NCI-H2171 (cell line): ENCODE data around the gene MORC2.

Experiments
- DNase-seq: peaks from one replicate; lab custom pipeline; 2025; lab: John Stamatoyannopoulos, UW

The MORC2 gene

DNA sequence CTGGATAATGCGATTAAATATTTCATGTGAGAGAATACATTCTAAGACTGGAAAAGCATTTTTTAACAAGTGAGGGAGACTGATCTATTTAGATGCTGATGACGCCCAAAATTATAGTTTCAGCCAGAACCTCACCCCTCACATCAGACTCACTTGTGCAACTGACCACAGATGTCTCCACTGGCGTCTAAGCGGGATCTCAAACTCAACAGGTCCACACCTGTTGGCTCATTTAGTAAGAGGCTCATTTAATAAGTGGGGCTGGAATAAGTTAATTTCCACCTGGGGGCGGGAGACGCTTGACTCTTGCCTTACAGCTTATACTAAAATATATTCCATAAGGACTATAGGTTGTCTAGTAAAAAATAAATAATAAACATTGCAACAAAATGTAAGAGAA is 47.5 kb downstream of the MORC2 start:
- no peak for DNase-seq

DNA sequence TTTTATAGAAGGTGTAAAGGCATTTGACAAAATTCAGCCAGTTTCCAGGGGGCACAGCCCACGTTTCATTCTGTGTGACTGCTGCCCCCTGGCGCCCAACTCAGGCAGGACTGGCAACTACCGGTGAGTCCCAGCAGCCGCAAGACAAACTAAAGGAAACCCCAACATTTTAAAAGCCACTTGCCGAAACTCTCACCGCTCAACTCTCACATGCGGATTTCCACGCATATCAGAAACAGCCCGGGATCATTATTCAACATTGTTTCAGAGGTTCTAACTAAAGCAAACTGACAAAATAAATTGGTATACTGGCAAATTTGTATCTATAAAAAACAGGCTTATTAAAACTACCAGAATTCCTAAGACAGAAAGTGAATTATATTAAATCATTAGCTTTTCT is 48.2 kb downstream of the MORC2 start:
- DNase-seq = peak; percentile 53

DNA sequence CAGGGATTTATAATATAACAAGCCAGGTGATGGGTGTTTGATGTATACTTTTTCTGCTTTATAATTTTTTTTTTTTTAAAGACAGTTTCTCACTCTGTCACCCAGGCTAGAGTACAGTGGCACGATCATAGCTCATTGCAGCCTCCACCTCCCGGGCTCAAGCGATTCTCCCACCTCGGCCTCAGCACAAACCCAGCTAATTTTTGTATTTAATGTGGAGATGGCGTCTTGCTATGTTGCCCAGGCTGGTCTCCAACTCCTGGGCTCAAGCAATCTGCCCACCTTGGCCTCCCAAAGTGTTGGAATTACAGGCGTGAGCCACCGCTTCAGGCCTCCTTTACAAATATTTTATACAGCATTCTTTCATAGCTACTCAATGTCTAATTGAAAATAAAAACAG is 48.6 kb downstream of the MORC2 start:
- DNase-seq = no peak

DNA sequence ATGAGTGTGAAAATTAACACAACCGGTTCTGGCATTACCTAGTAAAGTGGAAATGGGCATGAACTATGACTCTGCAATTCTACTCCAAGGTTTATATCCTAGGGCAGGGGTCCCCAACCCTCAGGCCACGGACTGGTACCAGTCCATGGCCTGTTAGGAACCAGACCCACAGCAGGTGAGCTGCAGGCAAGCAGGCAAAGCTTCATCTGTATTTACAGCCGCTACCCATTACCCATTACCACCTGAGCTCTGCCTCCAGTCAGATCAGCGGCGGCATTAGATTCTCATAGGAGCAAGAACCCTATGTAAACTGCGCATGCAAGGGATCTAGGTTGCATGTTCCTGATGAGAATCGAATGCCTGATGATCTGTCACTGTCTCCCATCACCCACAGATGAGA is 49.8 kb downstream of the MORC2 start:
- no peak for DNase-seq

DNA sequence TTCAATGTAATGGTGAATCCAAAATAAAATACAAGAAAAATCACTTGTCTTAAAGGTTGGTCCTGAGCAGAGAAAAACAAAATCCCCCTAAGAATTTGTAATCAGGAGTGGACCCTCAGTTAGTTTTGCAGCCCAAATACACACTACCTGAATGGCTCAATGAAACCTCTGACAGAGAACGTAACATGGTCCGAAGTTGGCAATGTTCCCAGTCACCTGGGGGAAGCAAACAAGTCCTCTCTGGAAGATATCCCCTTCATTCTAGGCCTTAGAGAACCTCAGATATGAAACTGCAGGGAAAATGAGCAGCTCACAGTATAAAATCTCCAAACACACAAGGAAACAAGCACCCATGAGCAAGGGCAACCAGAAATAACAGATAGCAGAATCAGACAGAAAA is 58.2 kb downstream of the MORC2 start:
- no peak for DNase-seq

DNA sequence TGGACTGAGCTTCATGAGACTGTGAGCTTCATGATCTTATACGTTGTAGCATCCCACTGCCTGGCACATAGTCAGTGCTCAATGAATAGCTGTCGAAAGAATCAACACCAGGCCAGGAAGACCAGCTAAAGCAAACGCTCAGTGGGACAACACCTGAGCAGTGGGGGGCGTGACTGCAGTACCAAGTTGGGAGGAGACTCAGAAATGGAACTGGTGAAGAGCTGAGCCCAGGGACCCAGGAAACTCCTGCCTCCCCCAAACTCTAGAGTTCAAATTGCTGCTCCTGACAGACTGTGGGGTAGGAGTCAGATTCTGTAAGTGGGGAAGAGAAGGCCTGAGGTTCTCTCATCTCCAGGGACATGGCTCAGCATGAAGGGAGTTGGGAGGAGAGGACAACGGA is 59.3 kb downstream of the MORC2 start:
- no peak for DNase-seq

DNA sequence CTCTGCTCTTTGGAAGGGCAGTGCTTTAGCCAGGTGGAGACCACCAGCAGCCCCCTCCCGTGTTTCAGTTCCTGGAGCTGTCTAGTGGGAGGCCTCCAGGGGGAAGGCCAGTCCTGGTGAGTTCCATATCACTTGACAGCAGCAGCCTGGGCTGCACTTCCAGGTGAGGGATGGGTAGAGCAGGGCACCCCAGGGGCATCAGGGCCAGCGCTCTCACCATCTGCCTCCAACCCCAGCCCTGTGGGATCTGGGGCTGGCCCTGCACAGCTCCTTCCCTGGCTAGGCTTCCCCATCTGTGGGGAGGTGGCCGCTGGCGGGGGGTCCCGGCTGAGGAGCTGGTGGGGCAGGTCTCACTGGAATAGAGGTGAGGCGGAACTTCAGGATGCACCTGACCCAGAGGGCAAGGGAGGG is 60.5 kb downstream of the MORC2 start:
- no peak for DNase-seq

DNA sequence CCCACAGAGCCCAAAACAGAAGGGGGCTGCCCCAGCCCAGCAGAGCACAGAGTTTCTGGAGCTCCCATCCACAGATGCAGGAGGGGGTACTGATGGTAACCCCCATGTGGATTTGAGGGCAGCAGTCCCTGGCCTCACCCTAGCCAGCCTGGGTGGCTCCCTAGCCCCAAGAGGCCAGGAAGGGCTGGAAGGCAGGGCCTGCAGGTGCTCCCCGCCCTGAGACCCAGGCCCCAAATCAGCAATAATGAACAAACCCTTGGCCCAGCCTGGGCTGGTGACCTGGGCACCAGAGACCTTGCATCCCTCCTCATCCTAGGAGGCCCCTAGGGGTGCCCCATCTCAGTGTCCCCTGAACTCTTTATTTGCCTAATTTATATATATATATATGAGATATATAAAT is 61.6 kb downstream of the MORC2 start:
- DNase-seq = no peak

DNA sequence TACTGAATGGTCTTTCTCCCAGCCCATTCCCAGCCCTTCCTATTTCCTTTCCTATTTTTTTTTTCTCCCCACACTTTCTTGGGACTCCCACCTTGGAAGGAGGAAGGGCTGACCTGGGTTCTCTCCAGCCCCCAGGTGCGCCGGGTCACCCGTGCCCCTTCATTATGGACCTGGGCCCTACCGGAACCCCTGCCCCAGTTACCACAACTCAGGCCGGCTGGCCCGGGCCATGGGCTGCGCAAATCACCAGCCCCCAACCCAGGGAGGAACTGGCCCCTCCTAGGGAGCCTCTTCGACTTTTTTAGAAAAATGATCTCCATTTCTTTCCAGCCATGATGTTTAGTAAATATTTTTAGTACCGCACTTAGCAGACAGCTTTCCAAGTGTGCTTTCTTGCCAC is 62.2 kb downstream of the MORC2 start:
- DNase-seq = no peak

DNA sequence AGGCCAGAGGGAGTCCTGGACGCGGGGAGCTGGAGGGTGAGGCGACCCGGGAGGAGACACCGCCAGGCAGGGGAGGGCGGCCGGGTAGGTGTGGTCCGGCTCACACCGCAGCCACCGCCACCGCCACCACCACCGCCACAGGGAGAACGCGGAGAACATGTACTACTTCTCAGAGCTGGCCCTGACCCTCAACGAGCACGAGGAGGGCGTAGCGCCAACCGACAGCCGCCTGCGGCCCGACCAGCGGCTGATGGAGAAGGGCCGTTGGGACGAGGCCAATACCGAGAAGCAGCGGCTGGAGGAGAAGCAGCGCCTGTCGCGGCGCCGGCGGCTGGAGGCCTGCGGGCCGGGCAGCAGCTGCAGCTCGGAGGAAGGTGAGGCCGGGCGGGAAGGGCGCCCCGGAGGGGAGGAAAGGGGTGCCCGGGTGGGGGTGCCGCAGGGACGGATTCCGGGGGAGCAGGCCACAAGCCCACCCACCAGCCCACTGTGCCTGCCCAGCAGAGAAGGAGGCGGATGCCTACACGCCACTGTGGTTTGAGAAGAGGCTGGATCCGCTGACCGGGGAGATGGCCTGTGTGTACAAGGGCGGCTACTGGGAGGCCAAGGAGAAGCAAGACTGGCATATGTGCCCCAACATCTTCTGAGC is 62.8 kb downstream of the MORC2 start:
- no peak for DNase-seq

DNA sequence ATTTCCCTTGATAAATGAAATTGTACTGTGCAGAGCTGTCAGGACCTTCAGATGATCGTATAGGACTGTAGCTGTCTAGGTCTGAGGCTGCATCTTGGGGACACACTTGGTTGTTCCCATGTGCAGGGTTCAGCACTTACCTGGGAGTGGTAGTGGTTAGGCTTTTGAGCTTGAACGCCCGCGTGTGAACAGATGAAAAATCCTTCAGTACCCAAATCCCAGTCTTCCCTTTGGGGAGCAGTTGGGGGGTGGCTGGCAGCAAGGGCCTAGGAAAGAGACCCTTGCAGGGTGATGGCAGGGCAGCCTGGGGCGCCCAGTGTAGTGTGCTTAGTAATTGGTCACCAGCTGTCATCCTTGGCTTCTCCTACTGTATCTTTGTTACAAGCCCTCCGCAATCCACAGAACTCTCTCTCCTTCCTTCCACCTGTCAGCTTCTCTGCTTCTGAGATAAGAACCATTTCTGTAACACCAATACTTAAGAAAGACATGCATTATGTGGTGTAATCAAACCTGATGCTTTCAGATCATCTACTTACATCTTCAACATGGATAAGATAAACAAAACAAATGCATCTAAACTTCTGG is 64.6 kb downstream of the MORC2 start:
- DNase-seq = no peak

DNA sequence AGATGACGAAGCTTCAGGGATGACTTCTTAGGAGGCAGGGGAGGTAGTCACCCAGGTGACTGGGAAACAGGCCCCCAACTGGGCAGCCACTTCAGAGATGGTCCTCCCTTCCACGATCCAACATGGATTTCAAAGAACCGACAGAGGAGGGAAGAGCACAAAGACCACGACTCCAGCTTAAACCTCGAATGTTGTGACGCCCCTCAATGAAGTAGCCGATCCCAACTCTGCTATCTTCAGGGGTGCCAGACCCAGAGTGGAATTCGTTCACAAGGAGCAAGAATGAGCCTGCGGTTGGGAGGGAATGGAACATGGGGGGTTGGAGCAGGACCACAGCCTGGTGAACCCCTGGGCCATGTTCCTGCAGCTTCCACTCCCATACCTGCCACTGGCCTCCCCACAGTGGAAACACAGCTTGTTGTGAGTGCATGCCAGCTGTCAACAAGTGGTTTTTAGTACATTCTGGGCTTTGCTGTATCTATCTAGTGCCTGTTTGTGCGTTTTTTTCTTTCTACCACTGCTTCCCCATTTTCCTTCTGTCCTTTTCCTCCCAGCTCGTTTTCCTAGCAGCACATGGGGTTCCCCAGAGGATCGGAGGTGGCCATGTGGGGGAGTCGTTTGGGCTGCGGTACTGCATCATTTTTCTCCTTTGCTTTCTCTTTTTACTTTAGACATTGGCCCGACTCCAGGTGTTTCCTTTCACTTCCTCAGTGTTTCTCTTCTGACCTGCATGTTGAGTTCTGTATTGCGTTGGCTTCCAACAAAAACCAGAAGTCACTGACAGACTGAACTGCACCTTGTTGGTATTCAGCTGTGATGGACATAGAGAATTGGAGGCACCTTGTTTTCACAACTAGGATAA is 65.8 kb downstream of the MORC2 start:
- no peak for DNase-seq

DNA sequence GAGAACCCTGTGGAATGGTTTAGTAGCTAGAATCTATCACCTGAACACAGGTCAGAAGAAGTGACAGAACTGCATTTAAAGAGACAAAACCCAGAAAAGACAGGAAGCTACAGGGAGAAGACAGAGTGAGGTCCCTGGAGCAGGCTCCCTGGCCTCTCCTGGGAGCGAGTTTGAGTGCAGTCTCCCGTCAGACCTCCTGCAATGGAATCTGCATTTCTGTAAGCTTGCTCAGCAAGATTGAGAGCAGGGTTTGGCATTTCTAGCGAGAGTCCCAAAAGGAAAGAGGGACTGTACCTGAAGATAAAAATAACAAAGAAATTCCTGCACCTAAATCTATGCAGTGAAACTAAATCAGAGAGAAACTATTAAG is 74.2 kb downstream of the MORC2 start:
- no peak for DNase-seq

DNA sequence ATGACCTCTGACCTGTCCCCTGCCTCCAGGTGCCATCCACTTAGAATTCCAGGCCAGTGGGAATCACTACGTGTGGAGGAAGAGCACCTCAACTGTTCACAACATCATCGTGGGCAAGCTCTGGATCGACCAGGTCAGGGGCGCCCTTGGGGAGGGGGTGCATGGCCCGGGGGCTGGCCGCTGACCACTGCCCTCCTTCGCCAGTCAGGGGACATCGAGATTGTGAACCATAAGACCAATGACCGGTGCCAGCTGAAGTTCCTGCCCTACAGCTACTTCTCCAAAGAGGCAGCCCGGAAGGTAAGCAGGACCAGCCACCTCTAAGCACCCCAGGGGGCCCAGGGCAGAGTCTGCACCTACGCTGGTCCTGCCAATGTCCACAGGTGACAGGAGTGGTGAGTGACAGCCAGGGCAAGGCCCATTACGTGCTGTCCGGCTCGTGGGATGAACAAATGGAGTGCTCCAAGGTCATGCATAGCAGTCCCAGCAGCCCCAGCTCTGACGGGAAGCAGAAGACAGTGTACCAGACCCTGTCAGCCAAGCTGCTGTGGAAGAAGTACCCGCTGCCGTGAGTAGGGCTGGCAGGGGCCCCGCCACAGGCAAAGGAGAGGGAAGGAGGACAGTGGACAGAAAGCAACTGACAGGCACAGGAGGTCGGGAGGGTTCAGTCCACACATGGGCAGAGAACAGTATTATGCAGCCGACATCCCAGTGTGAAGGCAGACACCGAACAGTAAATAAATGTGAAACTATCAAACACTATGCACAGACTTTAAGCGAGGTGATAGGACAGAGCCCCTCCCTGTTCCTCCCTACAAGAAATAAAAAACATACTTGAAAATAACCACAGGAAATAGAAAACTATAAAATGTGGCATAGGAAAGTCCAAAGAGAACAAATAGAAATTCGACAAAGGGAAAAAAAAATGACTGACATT is 74.9 kb downstream of the MORC2 start:
- no peak for DNase-seq

DNA sequence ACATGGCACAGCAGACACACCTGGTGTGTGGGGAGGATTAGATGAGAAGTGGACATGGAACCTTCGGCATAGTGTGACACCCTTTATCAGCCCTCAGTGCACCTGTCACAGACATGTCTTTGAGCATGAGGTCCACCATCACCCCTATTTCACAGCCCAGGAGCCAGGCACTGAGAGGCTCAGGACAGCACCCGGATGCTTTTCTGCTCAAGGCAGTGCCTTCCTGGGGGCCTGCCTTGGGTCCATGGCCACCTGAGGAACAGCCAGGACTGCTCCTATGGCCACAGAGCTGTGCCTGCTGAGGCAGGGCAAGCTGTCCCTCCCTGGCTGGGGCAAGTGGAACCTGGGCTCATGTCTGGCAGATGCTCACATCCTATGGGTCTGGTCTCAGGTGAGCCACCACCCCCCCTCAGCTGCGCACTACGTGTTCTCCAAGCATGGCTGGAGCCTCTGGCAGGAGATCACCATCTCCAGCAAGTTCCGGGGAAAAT is 75.8 kb downstream of the MORC2 start:
- no peak for DNase-seq

DNA sequence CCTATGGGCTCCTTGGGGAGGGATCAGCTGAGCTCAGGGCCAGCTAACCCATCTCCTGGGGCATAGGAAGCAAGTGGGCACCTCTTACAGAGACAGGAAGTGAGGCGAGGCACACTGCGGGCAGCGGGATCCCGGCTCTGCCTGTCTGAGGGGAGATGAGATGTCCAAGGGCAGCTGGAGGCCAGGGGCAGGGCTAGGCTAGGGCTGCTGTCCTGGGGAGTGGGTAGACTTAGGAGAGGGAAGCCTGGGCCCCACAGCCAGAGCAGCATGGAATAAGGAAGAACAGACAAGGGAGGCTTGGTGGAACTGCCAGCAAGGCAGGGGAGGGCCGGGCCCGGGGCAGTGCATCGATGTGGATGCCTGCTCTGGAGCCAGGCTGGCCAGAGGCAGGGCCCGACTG is 76.3 kb downstream of the MORC2 start:
- DNase-seq = no peak

DNA sequence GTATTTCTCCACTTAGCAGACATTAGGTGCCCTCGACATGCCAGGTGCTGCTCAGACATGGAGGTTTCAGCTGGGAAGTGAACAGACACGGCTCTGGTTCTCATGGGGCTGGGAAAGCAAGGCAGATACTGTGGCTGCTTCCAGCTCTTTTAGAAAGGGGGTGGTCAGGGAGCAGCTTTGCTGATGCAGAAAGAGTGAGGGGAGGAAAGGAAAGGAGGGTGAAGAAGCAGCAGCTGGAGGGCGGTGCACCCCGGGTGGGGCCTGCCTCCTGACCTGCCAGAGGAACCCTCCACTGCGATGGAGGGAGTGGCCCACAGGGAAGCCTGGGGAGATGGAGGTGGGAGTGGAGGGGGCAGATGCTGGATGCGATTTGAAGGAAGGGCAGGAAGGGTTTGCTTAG is 76.8 kb downstream of the MORC2 start:
- DNase-seq = no peak

DNA sequence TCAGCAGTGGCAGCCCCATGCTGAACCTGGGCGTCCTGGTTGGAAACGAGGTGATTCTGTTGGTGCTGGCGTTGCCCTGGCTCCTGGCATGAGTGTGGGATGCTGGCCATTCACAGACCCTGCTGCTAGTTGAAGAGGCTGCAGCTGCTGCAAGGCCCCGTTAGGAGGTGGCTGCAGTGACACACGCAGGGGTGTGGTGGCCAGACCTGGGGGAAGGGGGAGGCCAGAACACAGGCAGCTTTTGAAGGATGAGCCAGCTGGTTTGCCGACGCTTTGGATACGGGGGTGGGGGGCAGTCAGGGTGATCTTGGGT is 77.2 kb downstream of the MORC2 start:
- no peak for DNase-seq

DNA sequence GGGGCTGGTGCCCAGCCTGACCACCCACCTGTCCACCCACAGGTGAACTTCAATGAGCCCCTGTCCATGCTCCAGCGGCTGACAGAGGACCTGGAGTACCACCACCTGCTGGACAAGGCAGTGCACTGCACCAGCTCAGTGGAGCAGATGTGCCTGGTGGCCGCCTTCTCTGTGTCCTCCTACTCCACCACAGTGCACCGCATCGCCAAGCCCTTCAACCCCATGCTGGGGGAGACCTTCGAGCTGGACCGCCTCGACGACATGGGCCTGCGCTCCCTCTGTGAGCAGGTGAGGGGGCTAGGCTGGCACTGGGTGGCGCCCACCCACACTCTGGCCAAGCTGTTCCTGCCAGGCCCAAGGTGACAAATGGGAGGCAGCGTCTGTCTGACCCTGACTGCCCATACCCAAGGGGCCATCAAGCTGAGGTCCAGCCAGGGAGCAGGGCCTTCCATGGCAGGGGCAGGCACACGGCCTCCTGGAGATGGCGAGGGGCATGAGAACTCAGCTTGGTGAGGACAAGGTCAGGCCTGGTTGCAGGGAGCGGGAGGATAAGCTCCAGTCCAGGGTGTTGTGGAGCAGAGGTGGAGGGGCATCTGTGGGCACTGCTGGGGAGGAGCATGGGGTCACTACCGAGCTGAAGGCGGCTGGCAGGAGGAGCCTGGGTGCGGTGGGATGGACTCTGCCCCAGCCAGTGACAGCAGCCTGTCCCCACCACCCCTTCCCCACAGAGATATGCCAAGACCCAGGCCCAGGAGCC is 77.7 kb downstream of the MORC2 start:
- no peak for DNase-seq

DNA sequence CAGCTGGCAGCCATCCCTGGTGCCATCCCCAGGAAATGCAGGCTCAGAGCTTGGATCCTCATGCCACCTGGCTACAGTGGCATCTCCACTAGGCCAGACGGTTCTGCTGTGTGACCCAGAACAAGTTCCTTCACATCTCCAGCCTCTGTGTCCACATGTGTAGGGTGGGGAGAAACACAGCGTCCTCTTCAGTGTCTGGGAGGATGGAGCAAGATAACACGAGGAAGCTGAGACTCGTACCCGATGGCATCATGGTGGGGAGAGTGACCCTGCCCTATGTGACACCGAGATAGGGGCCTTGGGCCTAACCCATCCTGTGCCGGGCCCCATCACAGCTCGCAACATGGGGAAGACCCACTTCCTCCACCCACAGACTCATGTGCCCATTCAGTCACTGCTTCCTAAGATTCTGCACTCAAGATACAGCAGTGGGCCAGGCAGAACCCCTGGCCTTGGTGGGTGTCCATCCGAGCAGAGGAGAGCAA is 78.5 kb downstream of the MORC2 start:
- no peak for DNase-seq

DNA sequence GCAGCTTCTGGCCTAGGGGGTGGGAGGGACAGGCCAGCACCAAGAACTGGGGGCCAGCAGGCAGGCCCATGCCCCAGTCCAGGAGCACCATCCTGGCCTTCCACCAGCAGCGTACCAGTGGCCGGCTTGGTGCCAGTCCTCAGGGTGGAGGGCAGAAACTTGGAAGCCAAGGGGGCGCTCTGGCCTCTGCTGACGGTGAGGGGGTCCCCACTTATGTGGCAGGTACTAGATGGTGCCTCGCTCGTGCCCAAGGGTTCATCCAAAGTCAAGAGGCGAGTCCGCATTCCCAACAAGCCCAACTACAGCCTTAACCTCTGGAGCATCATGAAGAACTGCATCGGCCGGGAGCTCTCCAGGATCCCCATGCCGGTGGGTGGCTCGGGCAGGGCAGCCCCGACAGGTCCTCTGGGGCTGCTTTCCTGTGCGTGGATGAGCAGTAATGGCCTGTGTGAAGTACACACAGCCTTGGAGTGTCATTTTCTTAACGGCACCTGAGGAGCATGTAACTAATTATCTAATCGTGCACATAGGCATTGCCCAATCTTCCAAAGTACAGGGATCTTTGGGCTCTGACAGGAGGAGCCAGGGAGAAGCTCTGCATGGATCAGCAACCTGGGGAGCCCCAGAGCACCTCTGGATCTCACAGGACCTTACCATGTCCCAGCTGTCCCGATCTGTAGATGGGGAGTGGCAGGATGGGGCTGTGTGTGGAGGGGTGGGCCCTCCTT is 79.1 kb downstream of the MORC2 start:
- DNase-seq = no peak
